ENCODE data around the gene CYYR1. TPM values are rescaled to one million over a fixed set of nuclear protein-coding genes. Genes with fewer than 3 reads are reported as not detected.
"Not testable (repeated sequence)": the region's sequence is repeated elsewhere in the genome, so short reads cannot be mapped to it uniquely, and the experiment has no call there.

Gene CYYR1
- total RNA-seq, 2 experiments from 2014 or later, result not detected

DNA sequence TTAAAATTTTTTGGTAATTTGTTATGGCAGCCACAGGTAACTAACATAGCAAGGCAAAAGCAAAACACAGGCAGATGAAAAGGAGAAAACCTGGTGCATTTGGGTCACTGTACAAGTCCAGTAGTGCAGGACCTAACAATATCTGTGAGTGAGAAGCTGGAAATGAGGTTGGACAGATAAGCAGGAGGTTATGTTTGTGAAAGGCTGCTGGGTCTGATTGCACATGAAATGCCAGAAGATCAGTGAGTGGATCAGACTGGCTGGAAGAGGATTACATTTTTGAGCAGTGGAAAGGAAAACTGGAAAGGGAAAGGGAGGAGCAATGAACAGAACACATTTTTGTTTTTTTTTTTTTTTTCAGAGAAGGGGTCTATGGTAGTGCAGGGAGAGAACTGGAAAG is 73.6 kb downstream of the CYYR1 start:
- POLR2A ChIA-PET, result no interaction called here
- H3K9me3 Mint-ChIP-seq, result no peaks in the 10 kb centered on the region
- DNase-seq (no peak), ATAC-seq (ENCODE audit: low read depth) (no peak)
- H3K36me3 Mint-ChIP-seq, result no peaks in the 10 kb centered on the region
- H3K4me1 Mint-ChIP-seq, result no peaks in the 10 kb centered on the region
- H3K27ac Mint-ChIP-seq, result no peak overlapping the region
- no peak overlapping the region for H3K4me3 Mint-ChIP-seq
- H3K27me3 Mint-ChIP-seq, result no peaks in the 10 kb centered on the region

DNA sequence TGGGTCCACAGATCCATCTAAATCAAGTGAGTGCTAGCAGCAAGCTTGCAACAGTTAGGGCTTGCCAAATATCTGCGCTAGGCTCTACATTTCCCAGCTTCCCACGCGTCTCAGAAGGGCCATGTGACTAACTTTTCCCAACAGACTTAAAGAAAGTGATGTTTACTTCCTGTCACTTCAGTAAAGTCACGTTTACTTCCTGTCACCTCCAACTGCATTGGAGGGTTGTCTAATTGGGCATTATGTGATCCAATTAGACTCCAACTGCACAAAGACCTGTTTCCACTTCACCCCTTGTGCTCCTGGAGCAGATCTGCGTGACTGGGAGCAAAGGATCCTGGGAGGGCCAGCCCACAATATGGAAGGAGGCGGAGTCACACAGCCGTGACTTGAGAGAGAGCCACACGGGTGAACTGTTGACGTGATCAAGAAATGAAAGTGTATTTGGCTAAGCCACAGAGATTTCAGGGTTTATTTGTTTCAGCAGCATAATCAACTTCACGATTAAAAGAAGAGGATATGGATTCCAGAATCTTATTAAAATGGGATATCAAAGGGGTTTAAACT is 77.7 kb downstream of the CYYR1 start:
- no peak for DNase-seq
- no peak overlapping the region for H3K27ac Mint-ChIP-seq
- no peak for ATAC-seq (ENCODE audit: low read depth)
- POLR2A ChIA-PET, result no interaction called here
- H3K27me3 Mint-ChIP-seq, result no peaks in the 10 kb centered on the region
- H3K9me3 Mint-ChIP-seq, result no peaks in the 10 kb centered on the region
- no peaks in the 10 kb centered on the region for H3K36me3 Mint-ChIP-seq
- no peak overlapping the region for H3K4me3 Mint-ChIP-seq
- H3K4me1 Mint-ChIP-seq, result no peaks in the 10 kb centered on the region

DNA sequence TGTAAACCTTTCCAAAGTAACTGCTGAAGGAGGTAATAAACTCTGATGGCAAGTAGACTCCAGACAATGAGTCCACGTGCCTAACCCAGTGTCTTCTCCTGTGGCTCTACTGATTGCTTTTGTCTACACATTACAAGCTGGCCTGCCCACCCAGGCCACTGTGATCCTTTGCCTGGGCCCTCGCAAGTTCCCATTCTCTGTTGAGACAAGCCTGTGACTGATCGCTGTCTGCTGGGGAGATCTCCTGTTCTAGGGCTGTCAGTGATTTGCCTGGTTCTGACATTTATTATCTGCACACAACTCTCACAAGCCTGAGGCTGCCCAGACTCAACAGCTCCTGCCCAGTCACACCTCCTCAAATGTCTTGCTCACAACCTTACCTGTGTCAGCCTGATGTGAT is 81.4 kb downstream of the CYYR1 start:
- H3K27ac Mint-ChIP-seq, result no peak overlapping the region
- ATAC-seq (ENCODE audit: low read depth) (no peak), DNase-seq (no peak)
- H3K4me3 Mint-ChIP-seq, result no peak overlapping the region
- peaks cover 3% of the 10 kb centered on the region for H3K9me3 Mint-ChIP-seq
- POLR2A ChIA-PET, result no interaction called here
- no peaks in the 10 kb centered on the region for H3K36me3 Mint-ChIP-seq
- no peaks in the 10 kb centered on the region for H3K27me3 Mint-ChIP-seq
- H3K4me1 Mint-ChIP-seq, result no peaks in the 10 kb centered on the region

DNA sequence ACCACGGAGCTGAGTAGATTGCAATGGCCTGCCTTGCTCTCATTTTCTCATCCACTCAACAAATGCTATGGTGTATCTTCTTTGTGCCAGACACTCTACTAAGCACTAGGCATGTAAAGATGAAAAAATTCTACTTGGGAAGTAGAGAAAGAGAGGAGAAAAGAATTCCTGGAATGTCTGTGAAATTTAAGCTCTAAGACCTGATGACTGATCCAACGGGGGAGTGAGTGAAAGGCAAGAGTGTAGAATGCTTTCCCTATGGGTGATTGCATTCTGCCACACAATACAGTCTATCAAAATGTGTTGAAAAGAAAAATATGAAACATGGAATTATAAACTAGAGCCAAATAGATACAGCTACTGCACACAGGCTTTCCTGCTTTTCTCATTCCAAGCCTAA is 82.3 kb downstream of the CYYR1 start:
- no peaks in the 10 kb centered on the region for H3K4me1 Mint-ChIP-seq
- H3K27ac Mint-ChIP-seq, result no peak overlapping the region
- ATAC-seq (ENCODE audit: low read depth) (no peak), DNase-seq (no peak)
- H3K4me3 Mint-ChIP-seq, result no peak overlapping the region
- H3K36me3 Mint-ChIP-seq, result no peaks in the 10 kb centered on the region
- H3K9me3 Mint-ChIP-seq, result peaks cover 3% of the 10 kb centered on the region
- POLR2A ChIA-PET, result no interaction called here
- no peaks in the 10 kb centered on the region for H3K27me3 Mint-ChIP-seq

DNA sequence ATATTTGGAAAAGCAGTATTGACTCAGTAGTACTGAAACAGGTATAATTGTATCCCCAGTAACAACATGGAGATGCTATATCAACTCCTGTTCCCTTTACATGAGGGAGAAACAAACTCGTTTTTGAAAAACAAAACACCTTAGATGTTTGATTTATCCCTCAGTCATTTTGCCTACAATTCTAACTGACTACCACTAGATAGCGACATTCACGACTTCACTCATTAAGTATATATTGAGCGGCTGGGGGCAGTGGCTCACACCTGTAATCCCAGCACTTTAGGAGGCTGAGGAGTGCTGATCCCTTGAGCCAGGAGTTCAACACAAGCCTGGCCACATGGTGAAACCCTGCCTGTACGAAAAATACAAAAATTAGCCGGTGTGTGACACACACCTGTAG is 83.3 kb downstream of the CYYR1 start:
- Mint-ChIP-seq H3K4me1 (no peaks in the 10 kb centered on the region), H3K9me3 (peaks cover 3% of the 10 kb centered on the region), H3K36me3 (no peaks in the 10 kb centered on the region), H3K27me3 (no peaks in the 10 kb centered on the region), H3K4me3 (no peak overlapping the region), H3K27ac (no peak overlapping the region)
- POLR2A ChIA-PET, result no interaction called here
- ATAC-seq (ENCODE audit: low read depth) (no peak), DNase-seq (no peak)

DNA sequence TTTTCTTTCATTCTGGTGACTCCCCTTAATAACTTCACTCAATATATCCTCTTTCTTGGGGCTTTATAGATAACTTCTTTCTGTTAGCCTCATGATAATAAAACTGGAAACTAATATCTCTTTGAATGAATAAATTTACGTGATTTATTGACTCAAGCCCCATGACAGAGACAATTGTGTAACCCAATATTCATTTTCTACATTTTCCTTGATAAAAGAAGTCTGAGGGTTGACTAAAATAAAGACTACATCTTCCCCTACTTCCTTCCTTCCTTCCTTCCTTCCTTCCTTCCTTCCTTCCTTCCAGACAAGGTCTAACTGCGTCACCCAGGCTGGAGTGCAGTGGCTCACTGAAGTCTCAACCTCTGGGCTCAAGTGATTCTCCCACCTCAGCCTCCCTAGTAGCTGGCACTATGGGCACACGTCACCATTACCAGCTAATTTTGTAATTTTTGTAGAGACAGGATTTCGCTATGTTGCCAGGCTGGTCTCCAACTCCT is 85.1 kb downstream of the CYYR1 start:
- H3K4me3 Mint-ChIP-seq, result no peak overlapping the region
- DNase-seq (no peak), ATAC-seq (ENCODE audit: low read depth) (no peak)
- POLR2A ChIA-PET, result no interaction called here
- no peaks in the 10 kb centered on the region for H3K4me1 Mint-ChIP-seq
- no peaks in the 10 kb centered on the region for H3K27me3 Mint-ChIP-seq
- no peak overlapping the region for H3K27ac Mint-ChIP-seq
- no peaks in the 10 kb centered on the region for H3K36me3 Mint-ChIP-seq
- peaks cover 4% of the 10 kb centered on the region for H3K9me3 Mint-ChIP-seq

DNA sequence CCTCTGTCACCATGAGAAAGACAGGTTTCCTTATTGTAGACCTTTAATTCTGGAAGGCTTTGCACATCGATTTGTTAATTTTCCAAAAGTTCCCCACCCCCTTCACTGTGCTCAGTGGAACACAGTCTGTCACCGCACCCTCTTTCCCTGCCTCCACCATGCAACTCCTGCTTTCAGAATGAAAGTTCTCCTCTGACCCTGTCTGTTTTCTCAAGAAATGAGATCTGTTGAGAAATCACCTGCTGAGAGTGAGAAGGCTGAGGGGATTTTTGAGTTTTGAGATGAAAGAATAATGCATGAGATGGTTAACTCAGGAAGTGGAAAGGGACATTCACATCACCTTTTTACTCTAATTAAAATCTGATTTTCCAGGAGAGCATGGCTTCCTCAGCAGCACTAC is 99.6 kb downstream of the CYYR1 start:
- no peak overlapping the region for H3K4me3 Mint-ChIP-seq
- ATAC-seq (ENCODE audit: low read depth) (no peak), DNase-seq (no peak)
- peaks cover 6% of the 10 kb centered on the region for H3K4me1 Mint-ChIP-seq
- H3K36me3 Mint-ChIP-seq, result no peaks in the 10 kb centered on the region
- POLR2A ChIA-PET, result no interaction called here
- peaks cover 8% of the 10 kb centered on the region for H3K9me3 Mint-ChIP-seq
- no peaks in the 10 kb centered on the region for H3K27me3 Mint-ChIP-seq
- H3K27ac Mint-ChIP-seq, result no peak overlapping the region

DNA sequence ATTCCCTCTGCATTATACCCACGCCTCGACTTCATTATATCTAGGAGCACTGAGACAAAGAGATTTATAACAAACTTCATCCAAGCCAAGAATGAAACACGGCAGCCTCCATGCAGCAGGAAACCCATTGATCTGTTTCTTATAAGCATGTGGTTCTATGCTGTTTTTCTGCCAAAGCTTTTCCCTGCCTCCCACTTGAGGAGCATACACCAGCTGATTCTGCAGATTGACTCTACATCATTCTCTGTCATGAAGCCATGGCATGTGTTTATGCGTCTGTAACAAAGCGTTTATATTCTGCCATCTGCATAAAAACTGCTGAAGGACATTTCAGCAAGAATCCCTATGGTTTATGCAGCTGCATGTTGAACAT is 102.0 kb downstream of the CYYR1 start:
- H3K4me1 Mint-ChIP-seq, result peaks cover 6% of the 10 kb centered on the region
- POLR2A ChIA-PET, result no interaction called here
- H3K27me3 Mint-ChIP-seq, result no peaks in the 10 kb centered on the region
- H3K36me3 Mint-ChIP-seq, result no peaks in the 10 kb centered on the region
- ATAC-seq (ENCODE audit: low read depth) (no peak), DNase-seq (no peak)
- no peak overlapping the region for H3K4me3 Mint-ChIP-seq
- peaks cover 7% of the 10 kb centered on the region for H3K9me3 Mint-ChIP-seq
- no peak overlapping the region for H3K27ac Mint-ChIP-seq

DNA sequence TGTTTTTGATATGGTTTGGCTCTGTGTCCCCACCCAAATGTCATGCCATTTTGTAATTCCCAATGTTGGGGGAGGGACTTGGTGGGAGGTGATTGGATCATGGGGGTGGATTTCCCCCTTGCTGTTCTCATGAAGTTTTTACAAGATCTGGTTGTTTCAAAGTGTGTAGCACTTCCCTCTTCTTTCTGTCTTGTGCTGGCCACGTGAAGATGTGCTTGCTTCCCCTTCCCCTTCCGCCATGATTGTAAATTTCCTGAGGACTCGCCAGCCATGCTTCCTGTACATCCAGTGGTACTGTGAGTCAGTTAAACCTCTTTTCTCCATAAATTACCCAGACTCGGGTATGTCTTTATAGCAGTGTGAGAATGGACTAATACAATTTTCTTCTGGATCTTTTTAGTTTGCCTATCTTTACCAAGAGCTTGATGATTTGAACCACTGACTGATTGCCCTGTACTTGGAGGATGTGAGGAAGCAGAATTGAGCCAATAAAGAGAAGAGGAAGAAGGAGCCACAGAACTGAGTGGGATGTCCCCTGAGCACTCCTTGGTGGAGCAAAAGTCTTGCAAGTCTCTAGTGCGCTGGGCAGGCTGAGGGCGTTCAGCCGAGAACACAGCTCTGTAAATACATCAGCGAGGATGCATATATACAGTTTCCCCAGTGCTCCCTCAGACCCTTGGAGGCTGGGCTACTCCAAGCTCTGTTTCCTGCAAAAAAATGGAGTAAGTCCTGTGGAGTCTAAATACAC is 102.6 kb downstream of the CYYR1 start:
- Mint-ChIP-seq H3K4me3 (no peak overlapping the region), H3K27ac (no peak overlapping the region), H3K9me3 (peaks cover 7% of the 10 kb centered on the region), H3K4me1 (peaks cover 6% of the 10 kb centered on the region), H3K27me3 (no peaks in the 10 kb centered on the region), H3K36me3 (no peaks in the 10 kb centered on the region)
- DNase-seq (no peak), ATAC-seq (ENCODE audit: low read depth) (no peak)
- POLR2A ChIA-PET, result no interaction called here

DNA sequence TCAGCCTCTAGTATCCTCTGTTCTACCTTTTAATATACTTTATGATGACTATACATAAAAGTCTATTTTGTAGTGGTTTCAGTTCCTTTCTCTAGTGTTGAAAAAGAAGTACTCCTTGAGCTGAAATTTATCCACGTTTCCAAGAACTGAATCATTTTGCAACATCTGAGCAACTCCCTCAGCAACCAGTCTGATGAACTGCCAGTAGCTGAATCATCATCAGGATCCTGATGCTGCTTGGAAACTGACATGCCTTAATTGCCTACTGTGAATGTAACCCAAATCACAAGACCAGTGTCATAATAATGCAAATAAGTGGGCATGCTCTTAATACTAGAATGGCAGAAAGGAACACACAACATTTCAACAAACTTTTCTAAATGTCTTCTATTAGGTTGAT is 103.3 kb downstream of the CYYR1 start:
- Mint-ChIP-seq H3K27me3 (no peaks in the 10 kb centered on the region), H3K4me1 (peaks cover 6% of the 10 kb centered on the region), H3K4me3 (no peak overlapping the region), H3K9me3 (peaks cover 7% of the 10 kb centered on the region), H3K27ac (no peak overlapping the region), H3K36me3 (no peaks in the 10 kb centered on the region)
- POLR2A ChIA-PET, result no interaction called here
- ATAC-seq (ENCODE audit: low read depth) (no peak), DNase-seq (no peak)

DNA sequence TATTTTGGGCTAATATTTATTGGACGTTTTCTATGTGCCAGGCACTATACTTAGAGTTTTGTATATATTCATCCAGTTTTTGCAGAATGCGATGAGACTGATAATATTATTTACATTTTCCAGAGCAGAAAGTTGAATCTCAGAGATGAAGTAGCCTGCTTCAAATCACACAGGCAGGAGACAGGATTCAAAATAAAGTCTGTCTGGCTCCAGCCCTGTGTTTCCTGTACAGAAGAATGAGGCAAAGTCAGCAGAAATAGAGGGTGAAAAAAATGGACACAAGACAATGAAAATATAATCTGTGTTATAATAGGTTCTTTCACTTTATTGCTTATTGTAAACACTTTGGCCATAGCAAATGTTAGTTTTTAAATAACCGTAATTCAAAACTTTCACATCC is 107.2 kb downstream of the CYYR1 start:
- no peak overlapping the region for H3K4me3 Mint-ChIP-seq
- H3K9me3 Mint-ChIP-seq, result peaks cover 3% of the 10 kb centered on the region
- DNase-seq (no peak), ATAC-seq (ENCODE audit: low read depth) (no peak)
- H3K27me3 Mint-ChIP-seq, result no peaks in the 10 kb centered on the region
- H3K27ac Mint-ChIP-seq, result no peak overlapping the region
- H3K36me3 Mint-ChIP-seq, result no peaks in the 10 kb centered on the region
- peaks cover 3% of the 10 kb centered on the region for H3K4me1 Mint-ChIP-seq
- POLR2A ChIA-PET, result no interaction called here

DNA sequence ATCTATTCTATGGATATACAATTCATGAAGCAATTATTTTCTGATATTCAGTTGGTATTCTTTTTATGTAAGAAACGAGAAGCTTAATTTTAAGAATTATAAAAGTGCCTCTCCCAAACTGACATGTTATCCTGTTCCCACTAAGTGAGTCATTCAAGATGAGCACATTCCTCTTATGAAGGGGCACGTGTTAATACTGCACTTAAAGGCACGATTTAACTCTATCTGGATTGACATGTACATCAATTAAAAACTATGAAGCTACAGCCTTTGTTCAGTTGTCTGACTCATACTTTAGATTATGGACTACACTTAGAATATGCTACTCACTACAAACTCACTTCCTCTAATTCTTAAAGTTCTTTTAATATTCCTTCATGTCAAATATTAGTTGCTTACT is 111.6 kb downstream of the CYYR1 start:
- Mint-ChIP-seq H3K27ac (no peak overlapping the region), H3K4me3 (no peak overlapping the region), H3K4me1 (no peaks in the 10 kb centered on the region), H3K27me3 (no peaks in the 10 kb centered on the region), H3K36me3 (no peaks in the 10 kb centered on the region), H3K9me3 (no peaks in the 10 kb centered on the region)
- POLR2A ChIA-PET, result no interaction called here
- DNase-seq, result no peak
- ATAC-seq (ENCODE audit: low read depth), result no peak

DNA sequence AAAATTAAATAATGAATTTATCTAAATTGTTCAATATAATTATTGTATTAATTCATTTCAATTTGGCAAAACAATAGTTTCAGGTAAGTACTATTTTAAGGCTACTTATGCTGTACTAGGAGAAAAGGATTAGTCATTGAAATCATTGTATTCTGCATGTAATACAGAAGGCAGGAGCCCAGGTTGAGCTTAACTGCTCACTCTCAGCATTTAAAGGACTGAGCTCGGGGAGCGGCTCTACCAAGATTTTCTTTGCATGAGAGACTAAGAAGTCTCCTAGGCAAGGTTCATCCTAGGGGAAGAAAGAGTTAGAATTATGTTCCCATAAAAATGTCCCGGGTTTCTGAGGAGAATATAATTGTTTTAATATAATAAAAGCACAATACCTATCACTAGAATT is 112.5 kb downstream of the CYYR1 start:
- POLR2A ChIA-PET, result no interaction called here
- no peaks in the 10 kb centered on the region for H3K4me1 Mint-ChIP-seq
- no peaks in the 10 kb centered on the region for H3K27me3 Mint-ChIP-seq
- H3K36me3 Mint-ChIP-seq, result no peaks in the 10 kb centered on the region
- no peak for ATAC-seq (ENCODE audit: low read depth)
- H3K27ac Mint-ChIP-seq, result no peak overlapping the region
- H3K9me3 Mint-ChIP-seq, result no peaks in the 10 kb centered on the region
- no peak overlapping the region for H3K4me3 Mint-ChIP-seq
- DNase-seq, result no peak

DNA sequence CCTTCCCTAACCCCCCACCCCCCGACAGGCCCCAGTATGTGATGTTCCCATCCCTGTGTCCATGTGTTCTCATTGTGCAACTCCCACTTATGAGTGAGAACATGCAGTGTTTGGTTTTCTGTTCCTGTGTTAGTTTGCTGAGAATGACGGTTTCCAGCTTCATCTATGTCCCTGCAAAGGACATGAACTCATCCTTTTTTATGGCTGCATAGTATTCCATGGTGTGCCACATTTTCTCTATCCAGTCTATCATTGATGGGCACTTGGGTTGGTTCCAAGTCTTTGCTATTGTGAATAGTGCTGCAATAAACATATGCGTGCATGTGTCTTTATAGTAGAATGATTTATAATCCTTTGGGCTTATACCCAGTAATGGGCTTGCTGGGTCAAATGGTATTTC is 114.2 kb downstream of the CYYR1 start:
- H3K9me3 Mint-ChIP-seq; H3K27ac Mint-ChIP-seq; H3K36me3 Mint-ChIP-seq; H3K27me3 Mint-ChIP-seq; H3K4me3 Mint-ChIP-seq; ATAC-seq (ENCODE audit: low read depth); POLR2A ChIA-PET; H3K4me1 Mint-ChIP-seq; DNase-seq: not testable (repeated sequence)

Data from activated naive CD8-positive, alpha-beta T cell treated with anti-CD3 and anti-CD28 coated beads, Interleukin-2, amount 10 ng/mL, durations not matched to agents 7 days and 5 days (primary cell).